ENCODE results near the gene RFNG.

Gene RFNG

GRCh38 chr17:82097919-82098168 is 46.2 kb upstream of the RFNG start:
- TF ChIP-seq MYC (IDR thresholded peaks at IDR 0.05; ENCODE audit: low read depth, low read length) (no peak), POLR2A (IDR thresholded peaks at IDR 0.05; ENCODE audit: extremely low read depth, insufficient read length) (no peak), MAX (IDR thresholded peaks at IDR 0.05; ENCODE audit: low read depth, low read length) (no peak), CTCF (IDR thresholded peaks at IDR 0.05; ENCODE audit: low read depth, low read length) (no peak)
- peak overlapping the region; percentile 86 for H3K4me3 ChIP-seq (ENCODE audit: low read depth, low read length)
- DNase-seq (ENCODE audit: low read depth) = no peak

GRCh38 chr17:82097184-82097918 is 45.7 kb upstream of the RFNG start:
- peak overlapping the region; percentile 86 for H3K4me3 ChIP-seq (ENCODE audit: low read depth, low read length)
- TF ChIP-seq CTCF (IDR thresholded peaks at IDR 0.05; ENCODE audit: low read depth, low read length) = no peak
- TF ChIP-seq MAX (IDR thresholded peaks at IDR 0.05; ENCODE audit: low read depth, low read length) = no peak; the same call in 1 of the 2 replicates
- TF ChIP-seq MYC (IDR thresholded peaks at IDR 0.05; ENCODE audit: low read depth, low read length) = no peak
- no peak for TF ChIP-seq POLR2A (IDR thresholded peaks at IDR 0.05; ENCODE audit: extremely low read depth, insufficient read length)
- peak; percentile 72 for DNase-seq (ENCODE audit: low read depth)

- TF ChIP-seq CTCF (IDR thresholded peaks at IDR 0.05; ENCODE audit: low read depth, low read length) (no peak), MAX (IDR thresholded peaks at IDR 0.05; ENCODE audit: low read depth, low read length) (no peak), MYC (IDR thresholded peaks at IDR 0.05; ENCODE audit: low read depth, low read length) (no peak), POLR2A (IDR thresholded peaks at IDR 0.05; ENCODE audit: extremely low read depth, insufficient read length) (no peak)
- peak overlapping the region; percentile 86 for H3K4me3 ChIP-seq (ENCODE audit: low read depth, low read length)
- peak; percentile 8 for DNase-seq (ENCODE audit: low read depth)
Measured at GRCh38 chr17:82096709-82097183, 45.1 kb upstream of the RFNG start.

GRCh38 chr17:82095777-82096708 is 44.4 kb upstream of the RFNG start:
- peak; percentile 12 for DNase-seq (ENCODE audit: low read depth)
- peak overlapping the region; percentile 86 for H3K4me3 ChIP-seq (ENCODE audit: low read depth, low read length)
- no peak for TF ChIP-seq CTCF (IDR thresholded peaks at IDR 0.05; ENCODE audit: low read depth, low read length)
- no peak for TF ChIP-seq MAX (IDR thresholded peaks at IDR 0.05; ENCODE audit: low read depth, low read length)
- no peak for TF ChIP-seq POLR2A (IDR thresholded peaks at IDR 0.05; ENCODE audit: extremely low read depth, insufficient read length)
- TF ChIP-seq MYC (IDR thresholded peaks at IDR 0.05; ENCODE audit: low read depth, low read length) = no peak

- TF ChIP-seq MAX (IDR thresholded peaks at IDR 0.05; ENCODE audit: low read depth, low read length) = no peak
- TF ChIP-seq POLR2A (IDR thresholded peaks at IDR 0.05; ENCODE audit: extremely low read depth, insufficient read length) = no peak
- TF ChIP-seq CTCF (IDR thresholded peaks at IDR 0.05; ENCODE audit: low read depth, low read length) = no peak
- no peak for TF ChIP-seq MYC (IDR thresholded peaks at IDR 0.05; ENCODE audit: low read depth, low read length)
- peak; percentile 6 for DNase-seq (ENCODE audit: low read depth)
- peak overlapping the region; percentile 86 for H3K4me3 ChIP-seq (ENCODE audit: low read depth, low read length)
Measured at GRCh38 chr17:82094931-82095776, 43.5 kb upstream of the RFNG start.

Measured in NB4 (cell line).